Measurements from ENCODE around the gene DEPDC1B.

Gene DEPDC1B

DNA sequence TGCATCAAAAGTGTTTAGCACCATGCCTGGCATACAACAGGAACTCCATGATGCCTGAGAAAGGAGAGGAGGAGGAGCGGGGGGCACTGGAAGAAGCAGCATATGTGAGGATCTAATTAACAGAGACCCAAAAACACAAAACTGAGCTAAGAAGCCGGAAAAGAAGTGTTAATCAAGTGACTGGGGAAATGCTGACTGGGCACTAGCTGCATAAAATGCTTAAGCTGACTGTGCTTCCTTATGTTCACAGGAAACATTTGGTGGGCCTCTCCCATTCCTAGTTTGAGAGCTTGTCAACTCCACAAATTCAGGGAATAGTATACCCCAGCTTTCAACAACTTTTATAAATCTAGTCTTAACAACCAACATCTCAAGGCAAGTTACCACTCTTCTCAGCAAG is 26.6 kb downstream of the DEPDC1B start:
- H3K4me1 ChIP-seq (ENCODE audit: insufficient read depth, low read length), result no peaks in the 10 kb centered on the region

DNA sequence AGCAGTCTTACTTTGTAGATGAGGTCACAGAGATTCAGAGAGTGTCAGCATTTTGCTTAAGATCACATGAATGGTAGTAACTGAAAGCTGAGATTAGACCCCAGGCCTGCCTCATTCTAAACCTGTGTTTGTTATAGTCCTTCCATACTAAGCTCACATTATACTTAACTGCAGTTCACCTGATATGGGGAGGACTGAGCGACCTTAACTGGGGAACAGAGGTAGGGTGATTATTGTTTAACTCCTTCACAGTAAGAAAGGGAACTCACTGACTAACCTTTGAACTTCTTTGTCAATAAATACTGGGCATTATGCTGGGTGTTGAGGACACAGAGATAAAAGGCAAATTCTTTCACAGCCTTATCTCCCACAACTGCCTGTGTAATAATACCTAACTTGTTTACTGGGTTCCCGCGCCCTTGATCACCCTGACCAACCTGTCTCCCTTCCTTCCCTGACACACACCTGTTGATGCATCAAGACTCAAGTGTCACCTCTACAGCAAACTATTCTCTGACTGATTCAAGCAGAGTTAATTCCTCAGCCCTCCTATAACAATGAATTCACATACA is 27.2 kb downstream of the DEPDC1B start:
- no peak overlapping the region for H3K4me3 ChIP-seq (ENCODE audit: low read length)
- H3K27ac ChIP-seq (ENCODE audit: low read length), result no peak overlapping the region
- peaks cover 4% of the 10 kb centered on the region; the same call in 1 of the 2 replicates for H3K36me3 ChIP-seq (ENCODE audit: insufficient read depth, low read depth, low read length)
- no peaks in the 10 kb centered on the region for H3K27me3 ChIP-seq (ENCODE audit: insufficient read depth, low read length)
- H3K9me3 ChIP-seq (ENCODE audit: insufficient read depth, low read depth, low read length), result no peaks in the 10 kb centered on the region
- H3K9ac ChIP-seq (ENCODE audit: low read depth, low read length), result no peak overlapping the region
- no peaks in the 10 kb centered on the region for H3K4me1 ChIP-seq (ENCODE audit: insufficient read depth, low read length)

More for the DNA sequence above, 26.6 kb downstream of the DEPDC1B start:
- Histone ChIP-seq H3K27me3 (ENCODE audit: insufficient read depth, low read length) (no peaks in the 10 kb centered on the region), H3K36me3 (ENCODE audit: insufficient read depth, low read depth, low read length) (peaks cover 7% of the 10 kb centered on the region; the same call in 1 of the 2 replicates), H3K27ac (ENCODE audit: low read length) (no peak overlapping the region), H3K9ac (ENCODE audit: low read depth, low read length) (no peak overlapping the region), H3K9me3 (ENCODE audit: insufficient read depth, low read depth, low read length) (no peaks in the 10 kb centered on the region), H3K4me3 (ENCODE audit: low read length) (no peak overlapping the region)

DNA sequence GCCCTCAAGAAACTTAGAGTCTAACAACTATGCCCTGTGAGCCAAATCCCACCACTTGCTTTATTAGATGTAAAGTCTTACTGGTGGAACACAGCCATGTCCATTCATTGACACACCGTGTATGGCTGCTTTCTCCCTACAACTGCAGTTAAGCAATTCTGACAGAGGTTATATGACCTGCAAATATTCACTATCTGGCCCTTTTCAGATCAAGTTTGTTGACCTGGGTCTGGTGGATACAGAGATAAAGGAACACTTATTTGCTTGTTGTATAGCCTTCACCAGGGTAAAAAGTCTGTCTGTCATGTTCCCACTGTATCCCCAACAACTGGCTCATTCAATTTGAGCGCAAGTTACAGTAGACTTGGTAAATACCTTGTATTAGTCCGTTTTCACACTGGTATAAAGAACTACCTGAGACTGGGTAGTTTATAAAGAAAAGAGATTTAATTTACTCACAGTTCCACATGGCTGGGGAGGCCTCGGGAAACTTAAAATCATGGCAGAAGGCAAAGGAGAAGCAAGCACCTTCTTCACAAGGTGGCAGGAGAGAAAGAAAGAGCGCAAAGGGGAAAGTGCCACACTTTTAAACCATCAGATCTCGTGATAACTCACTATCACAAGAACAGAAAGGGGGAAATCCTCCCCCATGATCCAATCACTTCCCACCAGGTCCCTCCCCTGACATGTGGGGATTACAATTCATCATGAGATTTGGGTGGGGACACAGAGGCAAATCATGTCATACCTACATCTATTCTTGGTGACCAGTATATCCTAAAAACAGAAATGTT is 27.9 kb downstream of the DEPDC1B start:
- H3K9ac ChIP-seq (ENCODE audit: low read depth, low read length), result no peak overlapping the region
- H3K27me3 ChIP-seq (ENCODE audit: insufficient read depth, low read length), result no peaks in the 10 kb centered on the region
- no peaks in the 10 kb centered on the region for H3K4me1 ChIP-seq (ENCODE audit: insufficient read depth, low read length)
- no peaks in the 10 kb centered on the region for H3K9me3 ChIP-seq (ENCODE audit: insufficient read depth, low read depth, low read length)
- H3K36me3 ChIP-seq (ENCODE audit: insufficient read depth, low read depth, low read length), result peaks cover 4% of the 10 kb centered on the region; the same call in 1 of the 2 replicates
- H3K4me3 ChIP-seq (ENCODE audit: low read length), result no peak overlapping the region
- no peak overlapping the region for H3K27ac ChIP-seq (ENCODE audit: low read length)

DNA sequence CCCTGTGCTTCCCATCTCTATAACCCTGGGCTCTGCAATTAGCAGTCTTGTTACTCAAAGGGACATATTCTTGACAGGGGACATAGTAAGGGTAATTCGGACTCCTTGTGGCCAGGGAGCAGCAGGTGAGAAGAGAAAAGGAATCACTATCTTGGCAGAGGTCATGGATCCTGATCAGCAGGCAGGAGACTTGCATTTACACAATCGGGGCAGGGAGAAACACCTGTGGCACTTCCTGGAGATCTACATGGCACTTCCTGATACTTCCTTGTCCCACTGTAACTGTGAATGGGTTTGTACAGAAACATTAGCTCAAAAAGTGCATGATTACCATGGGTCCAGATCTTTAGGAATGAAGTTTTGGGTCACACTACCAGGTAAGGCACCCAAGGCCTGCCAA is 29.2 kb downstream of the DEPDC1B start:
- no peak overlapping the region for H3K4me3 ChIP-seq (ENCODE audit: low read length)
- H3K4me1 ChIP-seq (ENCODE audit: insufficient read depth, low read length), result no peaks in the 10 kb centered on the region
- H3K36me3 ChIP-seq (ENCODE audit: insufficient read depth, low read depth, low read length), result peaks cover 11% of the 10 kb centered on the region
- no peaks in the 10 kb centered on the region for H3K9me3 ChIP-seq (ENCODE audit: insufficient read depth, low read depth, low read length)
- H3K27me3 ChIP-seq (ENCODE audit: insufficient read depth, low read length), result no peaks in the 10 kb centered on the region
- H3K27ac ChIP-seq (ENCODE audit: low read length), result no peak overlapping the region
- H3K9ac ChIP-seq (ENCODE audit: low read depth, low read length), result no peak overlapping the region

DNA sequence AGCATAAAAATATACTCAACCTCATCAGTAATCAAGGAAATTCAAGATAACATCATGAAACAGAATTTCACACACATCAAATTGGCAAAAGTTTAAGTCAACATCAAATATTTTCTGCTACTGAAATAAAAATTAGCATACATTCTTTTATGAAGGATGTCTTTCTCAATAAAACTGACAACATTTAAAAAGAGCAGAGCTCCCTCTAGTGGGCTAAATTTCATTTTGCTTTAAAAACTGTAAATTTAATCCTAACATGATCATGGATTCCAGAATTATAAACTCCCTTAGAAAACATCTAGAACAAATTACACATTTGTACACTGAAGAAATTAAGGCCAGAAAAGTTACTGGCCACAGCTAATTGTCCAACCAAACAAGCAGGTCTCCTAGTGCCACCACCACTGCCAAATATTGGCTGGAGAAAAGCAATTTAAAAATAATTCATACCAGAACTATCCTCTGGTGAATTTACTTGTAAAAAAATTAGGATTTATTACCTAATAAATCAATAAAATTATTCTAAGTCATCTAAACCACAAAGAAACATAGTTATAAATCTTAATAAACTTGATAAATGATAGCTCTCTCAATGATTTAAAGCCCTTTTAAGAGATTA is 31.2 kb downstream of the DEPDC1B start:
- Histone ChIP-seq H3K9me3 (ENCODE audit: insufficient read depth, low read depth, low read length) (no peaks in the 10 kb centered on the region), H3K27ac (ENCODE audit: low read length) (no peak overlapping the region), H3K4me1 (ENCODE audit: insufficient read depth, low read length) (no peaks in the 10 kb centered on the region), H3K9ac (ENCODE audit: low read depth, low read length) (no peak overlapping the region), H3K27me3 (ENCODE audit: insufficient read depth, low read length) (no peaks in the 10 kb centered on the region), H3K4me3 (ENCODE audit: low read length) (no peak overlapping the region), H3K36me3 (ENCODE audit: insufficient read depth, low read depth, low read length) (peaks cover 8% of the 10 kb centered on the region)

- H3K36me3 ChIP-seq (ENCODE audit: insufficient read depth, low read depth, low read length), result peaks cover 3% of the 10 kb centered on the region; the same call in 1 of the 2 replicates
- peaks cover 3% of the 10 kb centered on the region for H3K9me3 ChIP-seq (ENCODE audit: insufficient read depth, low read depth, low read length)
- H3K9ac ChIP-seq (ENCODE audit: low read depth, low read length), result no peak overlapping the region
- H3K27ac ChIP-seq (ENCODE audit: low read length), result no peak overlapping the region
- no peaks in the 10 kb centered on the region for H3K4me1 ChIP-seq (ENCODE audit: insufficient read depth, low read length)
- H3K27me3 ChIP-seq (ENCODE audit: insufficient read depth, low read length), result no peaks in the 10 kb centered on the region
- no peak overlapping the region for H3K4me3 ChIP-seq (ENCODE audit: low read length)
Measured at GRCh38 chr5:60651872-60652620, 47.9 kb downstream of the DEPDC1B start.

DNA sequence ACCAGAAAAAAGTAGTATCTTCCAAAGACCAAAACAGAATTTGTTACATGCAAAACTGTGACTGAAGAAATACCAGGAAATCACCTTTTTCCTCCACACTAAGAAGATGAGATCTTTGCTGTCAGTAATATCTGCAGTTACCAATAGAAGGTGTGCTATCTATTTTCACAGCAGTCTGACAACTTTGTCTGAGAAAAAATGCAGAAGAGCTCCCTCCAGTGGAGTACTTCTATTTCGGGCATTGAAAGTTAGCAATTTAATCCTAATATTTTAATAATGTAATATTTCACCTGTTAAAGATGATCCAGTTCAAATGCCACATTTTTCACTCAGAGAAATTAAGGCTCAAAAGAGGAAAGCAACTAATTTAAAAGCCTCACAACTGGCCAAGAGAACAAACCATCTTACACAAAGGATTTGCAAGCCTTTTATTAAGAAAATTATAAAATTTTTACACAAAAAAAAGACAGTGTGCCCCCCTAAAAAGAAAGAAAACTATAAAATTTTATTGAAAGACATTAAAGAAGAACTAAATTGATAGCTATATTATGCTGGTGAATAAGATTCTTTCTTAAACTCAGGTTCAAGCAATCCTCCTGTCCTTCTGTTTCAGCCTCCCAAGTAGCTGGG is 50.6 kb downstream of the DEPDC1B start:
- no peaks in the 10 kb centered on the region for H3K27me3 ChIP-seq (ENCODE audit: insufficient read depth, low read length)
- H3K9ac ChIP-seq (ENCODE audit: low read depth, low read length), result no peak overlapping the region
- H3K4me1 ChIP-seq (ENCODE audit: insufficient read depth, low read length), result no peaks in the 10 kb centered on the region
- H3K4me3 ChIP-seq (ENCODE audit: low read length), result no peak overlapping the region
- no peak overlapping the region for H3K27ac ChIP-seq (ENCODE audit: low read length)
- H3K9me3 ChIP-seq (ENCODE audit: insufficient read depth, low read depth, low read length), result no peaks in the 10 kb centered on the region
- H3K36me3 ChIP-seq (ENCODE audit: insufficient read depth, low read depth, low read length), result peaks cover 17% of the 10 kb centered on the region; the same call in 1 of the 2 replicates

- Histone ChIP-seq H3K36me3 (ENCODE audit: insufficient read depth, low read depth, low read length) (peaks cover 29% of the 10 kb centered on the region), H3K4me1 (ENCODE audit: insufficient read depth, low read length) (no peaks in the 10 kb centered on the region), H3K27me3 (ENCODE audit: insufficient read depth, low read length) (no peaks in the 10 kb centered on the region), H3K9me3 (ENCODE audit: insufficient read depth, low read depth, low read length) (no peaks in the 10 kb centered on the region), H3K4me3 (ENCODE audit: low read length) (no peak overlapping the region), H3K9ac (ENCODE audit: low read depth, low read length) (no peak overlapping the region), H3K27ac (ENCODE audit: low read length) (no peak overlapping the region)
Measured at GRCh38 chr5:60648175-60648574, 51.8 kb downstream of the DEPDC1B start.

- Histone ChIP-seq H3K9ac (ENCODE audit: low read depth, low read length) (no peak overlapping the region), H3K4me1 (ENCODE audit: insufficient read depth, low read length) (no peaks in the 10 kb centered on the region), H3K27ac (ENCODE audit: low read length) (no peak overlapping the region), H3K9me3 (ENCODE audit: insufficient read depth, low read depth, low read length) (no peaks in the 10 kb centered on the region), H3K36me3 (ENCODE audit: insufficient read depth, low read depth, low read length) (peaks cover 72% of the 10 kb centered on the region), H3K4me3 (ENCODE audit: low read length) (no peak overlapping the region), H3K27me3 (ENCODE audit: insufficient read depth, low read length) (no peaks in the 10 kb centered on the region)
Measured at GRCh38 chr5:60640901-60641300, 59.1 kb downstream of the DEPDC1B start.

- Histone ChIP-seq H3K9ac (ENCODE audit: low read depth, low read length) (no peak overlapping the region), H3K9me3 (ENCODE audit: insufficient read depth, low read depth, low read length) (no peaks in the 10 kb centered on the region), H3K36me3 (ENCODE audit: insufficient read depth, low read depth, low read length) (peaks cover 64% of the 10 kb centered on the region), H3K4me3 (ENCODE audit: low read length) (no peak overlapping the region), H3K27ac (ENCODE audit: low read length) (no peak overlapping the region), H3K4me1 (ENCODE audit: insufficient read depth, low read length) (no peaks in the 10 kb centered on the region), H3K27me3 (ENCODE audit: insufficient read depth, low read length) (no peaks in the 10 kb centered on the region)
Measured at GRCh38 chr5:60639544-60639943, 60.4 kb downstream of the DEPDC1B start.

DNA sequence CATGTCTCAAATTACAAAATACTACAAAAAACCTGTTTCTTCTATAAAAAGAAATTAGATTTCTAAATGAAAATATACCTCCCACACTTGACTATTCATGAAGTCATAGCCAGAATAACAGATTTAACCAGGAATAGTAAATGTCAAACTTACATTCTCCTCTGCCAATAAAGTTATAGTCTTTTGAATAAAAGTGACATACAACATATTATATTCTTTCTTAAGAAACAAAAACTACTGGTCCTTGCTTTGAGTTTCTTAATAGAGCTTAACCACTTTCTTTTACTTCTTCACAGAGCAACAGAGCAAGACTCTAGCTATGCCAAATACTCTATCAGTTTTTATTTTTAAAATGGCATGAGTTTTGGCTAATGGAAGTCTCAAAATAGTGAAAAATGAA is 61.7 kb downstream of the DEPDC1B start:
- H3K4me3 ChIP-seq (ENCODE audit: low read length), result no peak overlapping the region
- H3K36me3 ChIP-seq (ENCODE audit: insufficient read depth, low read depth, low read length), result peaks cover 60% of the 10 kb centered on the region
- H3K4me1 ChIP-seq (ENCODE audit: insufficient read depth, low read length), result no peaks in the 10 kb centered on the region
- H3K27ac ChIP-seq (ENCODE audit: low read length), result no peak overlapping the region
- H3K27me3 ChIP-seq (ENCODE audit: insufficient read depth, low read length), result no peaks in the 10 kb centered on the region
- no peaks in the 10 kb centered on the region for H3K9me3 ChIP-seq (ENCODE audit: insufficient read depth, low read depth, low read length)
- no peak overlapping the region for H3K9ac ChIP-seq (ENCODE audit: low read depth, low read length)
